NAMALWA (cell line): ENCODE results near the gene ZNF385A.
A peak's percentile ranks its signal among the peaks of the same experiment; 100 is the strongest.

Source experiments
- DNase-seq: peaks from one replicate; pipeline ENCODE4 v3.0.0-alpha.2; 2015; ENCODE audit warnings: low spot score

The ZNF385A gene

GRCh38 chr12:54384591-54385041 is at the start of gene ZNF385A:
TSS of gene ZNF385A (minus strand) at chr12:54384733. CDS start at chr12:54384514, 219 bp downstream.
- DNase-seq = peak; percentile 49

DNA sequence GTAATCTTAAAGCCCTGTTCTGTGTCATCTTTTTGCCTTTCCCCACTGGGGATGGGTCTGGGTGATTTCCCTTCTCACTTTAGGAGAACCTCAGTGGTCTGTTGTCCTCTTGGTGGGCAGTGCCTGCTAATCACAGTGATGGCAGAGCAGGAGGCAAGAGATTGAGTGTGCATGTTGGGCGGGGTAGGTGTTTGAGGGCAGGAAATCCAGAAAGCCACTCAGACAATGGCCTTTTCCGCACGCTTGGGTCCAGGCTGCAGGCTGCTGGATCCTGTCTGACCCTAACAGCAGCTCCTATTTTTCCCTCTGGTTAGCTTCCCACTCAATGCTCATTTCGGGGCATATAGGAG is 48.3 kb upstream of the ZNF385A start:
- no peak for DNase-seq

DNA sequence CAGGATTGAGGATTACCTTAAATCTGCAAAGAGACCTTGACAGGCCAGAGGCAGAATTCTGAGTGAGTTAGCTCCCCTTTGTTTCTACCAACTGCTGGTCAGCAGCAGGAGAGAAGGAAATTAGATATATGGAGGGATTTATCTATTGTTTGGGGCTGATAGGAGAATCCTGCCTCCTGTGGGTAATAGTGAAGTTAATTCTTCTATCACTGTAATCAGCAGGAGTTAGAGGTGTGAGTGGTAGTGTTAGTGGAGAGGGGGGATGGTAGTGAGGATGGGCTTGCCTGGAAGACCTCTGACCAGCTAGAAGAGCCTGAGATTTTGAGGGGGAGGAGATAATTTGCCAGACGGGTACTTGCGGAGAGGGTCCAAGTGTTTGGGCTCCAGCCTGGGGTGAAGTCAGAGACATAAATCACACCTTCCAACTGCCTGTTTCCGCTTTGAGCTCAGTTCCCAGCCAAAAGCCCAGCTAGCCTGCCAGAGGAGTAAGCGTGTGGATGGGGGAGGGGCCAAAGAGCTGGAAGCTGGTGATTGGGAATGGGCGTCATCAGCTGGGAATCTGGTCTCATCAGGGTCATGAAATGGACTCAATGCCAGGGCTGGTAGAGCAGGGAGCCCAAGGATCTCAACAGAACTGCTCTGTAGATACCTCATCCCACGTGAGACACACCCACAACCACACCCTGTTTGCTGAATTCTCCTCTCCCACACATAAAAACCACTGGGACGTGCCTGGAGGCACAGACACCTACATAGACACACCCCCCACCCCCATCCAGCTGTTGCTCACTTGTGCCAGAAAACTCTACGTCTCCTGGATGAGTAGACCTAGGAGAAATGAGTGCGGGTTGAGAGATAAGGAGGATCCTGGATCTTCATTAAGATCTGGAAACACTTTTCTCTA is 47.6 kb upstream of the ZNF385A start:
- DNase-seq = no peak

GRCh38 chr12:54430471-54431069 is 46.0 kb upstream of the ZNF385A start:
- no peak for DNase-seq

- DNase-seq = no peak
Observed at GRCh38 chr12:54429014-54429471, 44.5 kb upstream of the ZNF385A start.

GRCh38 chr12:54428050-54429013 is 43.8 kb upstream of the ZNF385A start:
- DNase-seq = no peak

GRCh38 chr12:54427106-54427505 is 42.6 kb upstream of the ZNF385A start:
- no peak for DNase-seq

DNA sequence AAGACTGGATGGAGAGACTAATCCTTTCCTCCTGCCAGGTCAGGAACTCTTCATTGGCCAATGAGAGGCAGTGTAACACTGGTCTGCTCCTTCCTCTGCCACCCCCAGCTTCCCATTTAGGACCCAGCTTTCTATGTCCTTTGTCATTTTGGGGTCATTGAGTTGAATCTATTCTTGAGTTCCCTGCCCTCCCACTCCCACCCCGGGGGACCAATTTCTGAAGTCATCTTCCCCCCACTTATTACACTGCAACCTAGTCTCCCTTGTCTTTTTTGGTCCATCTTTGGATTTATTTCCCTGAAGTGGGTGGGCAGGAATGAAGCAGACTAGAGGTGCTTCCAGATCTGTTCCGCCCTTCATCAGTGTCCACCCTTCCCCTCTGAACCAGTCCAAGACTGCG is 42.2 kb upstream of the ZNF385A start:
- no peak for DNase-seq

- no peak for DNase-seq
Observed at GRCh38 chr12:54425702-54426101, 41.2 kb upstream of the ZNF385A start.

GRCh38 chr12:54424224-54424623 is 39.7 kb upstream of the ZNF385A start:
- DNase-seq = no peak

DNA sequence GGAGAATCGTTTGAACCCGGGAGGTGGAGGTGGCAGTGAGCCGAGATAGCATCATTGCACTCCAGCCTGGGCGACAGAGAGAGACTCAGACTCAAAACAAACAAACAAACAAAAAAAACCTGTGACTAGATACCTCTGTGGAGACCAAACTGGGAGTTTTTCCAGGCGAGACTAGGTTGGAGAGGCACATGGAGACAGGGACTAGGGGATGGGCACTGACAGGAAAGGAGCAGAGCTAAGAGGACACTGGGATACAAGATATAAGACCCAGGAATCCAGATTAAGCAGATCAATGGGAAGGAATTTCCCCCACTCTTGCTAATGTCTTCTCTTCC is 39.2 kb upstream of the ZNF385A start:
- DNase-seq = no peak

GRCh38 chr12:54421879-54422250 is 37.3 kb upstream of the ZNF385A start:
- no peak for DNase-seq

DNA sequence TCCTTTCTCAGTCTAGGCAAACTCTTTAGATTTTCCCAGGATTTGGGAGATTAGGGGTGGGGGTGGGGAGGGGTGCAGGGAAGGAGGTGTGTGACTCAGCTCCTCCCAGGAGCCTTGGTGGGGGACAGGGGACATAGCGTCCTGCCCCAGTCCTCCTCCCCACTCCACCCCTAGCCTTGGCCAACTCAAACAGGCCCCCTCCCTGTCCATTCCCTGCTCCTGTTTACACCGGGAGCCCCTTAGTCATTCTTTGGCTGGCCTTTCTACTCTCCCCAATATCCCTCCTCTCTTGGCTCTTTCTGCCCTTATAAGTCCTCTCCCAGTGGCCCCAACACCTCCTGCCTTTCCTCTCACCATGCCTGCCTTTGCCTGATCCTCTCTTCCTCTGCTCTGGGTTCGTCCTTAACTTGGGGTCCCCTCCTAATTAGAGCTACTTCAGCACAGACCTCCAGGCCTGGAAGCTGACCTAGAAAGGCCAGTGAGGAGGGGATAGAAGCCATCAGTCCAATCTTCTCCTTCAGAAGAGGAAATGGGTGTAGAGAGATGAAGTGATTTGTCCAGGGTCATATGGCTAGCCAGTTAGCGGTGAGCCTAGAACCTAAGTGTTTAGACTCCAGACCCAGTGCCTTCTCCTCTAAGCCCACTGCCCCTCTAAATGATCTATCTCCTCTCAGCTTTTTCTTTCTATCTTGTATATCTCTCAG is 36.8 kb upstream of the ZNF385A start:
- no peak for DNase-seq

DNA sequence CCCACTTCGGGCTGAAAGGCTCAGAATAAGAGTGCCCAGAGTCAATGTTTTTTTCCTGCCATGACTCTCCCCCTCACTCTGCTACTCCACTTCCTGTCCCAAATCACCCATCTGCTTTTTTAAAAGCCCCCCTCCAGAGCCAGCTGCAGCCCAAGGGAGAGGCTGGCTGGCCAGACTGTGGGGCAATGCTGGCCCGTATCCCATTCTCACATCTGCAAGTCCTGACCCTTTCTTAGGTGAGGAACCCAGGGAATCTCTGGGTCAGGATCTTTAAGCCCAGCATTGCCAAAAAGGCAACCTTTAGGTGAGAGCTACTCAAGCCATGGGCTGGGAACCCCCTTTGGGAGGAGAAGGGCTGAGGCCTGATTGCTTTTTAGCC is 36.2 kb upstream of the ZNF385A start:
- DNase-seq = no peak

DNA sequence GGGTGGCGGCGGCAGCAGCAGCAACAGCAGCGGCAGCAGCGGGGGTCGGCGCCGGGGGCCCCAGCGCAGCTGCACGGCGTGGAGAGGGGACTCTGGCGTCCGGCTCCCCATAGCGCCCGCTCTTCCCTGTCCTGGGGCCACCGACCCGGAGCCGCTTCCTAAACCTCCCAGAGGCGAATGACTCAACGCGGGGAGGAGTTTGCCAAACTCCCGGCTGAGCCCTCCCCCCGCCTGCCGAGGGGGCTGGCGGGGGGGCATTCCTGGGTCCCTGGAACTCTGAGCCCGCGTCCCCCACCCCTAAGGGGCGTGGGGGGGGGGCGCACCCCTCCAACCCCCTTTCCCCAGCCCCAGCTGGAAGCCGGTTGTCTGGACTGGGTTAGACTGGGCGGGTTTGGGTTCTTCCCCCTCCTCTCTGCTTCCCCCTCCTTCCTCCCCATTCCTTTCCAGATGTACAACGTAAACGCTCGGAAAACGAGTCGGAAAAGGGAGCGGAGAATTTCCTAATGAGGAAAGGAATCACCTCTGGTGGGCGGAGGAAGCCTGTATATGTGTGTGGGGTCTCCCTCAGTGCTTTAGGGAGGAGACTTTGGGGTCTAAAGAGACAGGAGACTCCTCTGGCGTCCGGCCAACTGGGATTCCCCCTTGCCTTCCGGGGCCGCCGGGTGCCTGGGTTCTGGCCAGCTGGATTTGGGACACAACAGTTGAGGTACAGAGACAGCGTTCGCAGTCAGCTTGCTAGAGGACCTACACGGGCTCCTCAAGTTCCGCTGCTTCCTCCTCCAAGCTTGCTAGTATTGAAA is 34.8 kb upstream of the ZNF385A start, which contains the start of gene ITGA5:
TSS of gene ITGA5 (minus strand) at position 179 of the 800 bp plus-strand sequence. CDS start at position 111, 68 bp downstream.
- DNase-seq = no peak

DNA sequence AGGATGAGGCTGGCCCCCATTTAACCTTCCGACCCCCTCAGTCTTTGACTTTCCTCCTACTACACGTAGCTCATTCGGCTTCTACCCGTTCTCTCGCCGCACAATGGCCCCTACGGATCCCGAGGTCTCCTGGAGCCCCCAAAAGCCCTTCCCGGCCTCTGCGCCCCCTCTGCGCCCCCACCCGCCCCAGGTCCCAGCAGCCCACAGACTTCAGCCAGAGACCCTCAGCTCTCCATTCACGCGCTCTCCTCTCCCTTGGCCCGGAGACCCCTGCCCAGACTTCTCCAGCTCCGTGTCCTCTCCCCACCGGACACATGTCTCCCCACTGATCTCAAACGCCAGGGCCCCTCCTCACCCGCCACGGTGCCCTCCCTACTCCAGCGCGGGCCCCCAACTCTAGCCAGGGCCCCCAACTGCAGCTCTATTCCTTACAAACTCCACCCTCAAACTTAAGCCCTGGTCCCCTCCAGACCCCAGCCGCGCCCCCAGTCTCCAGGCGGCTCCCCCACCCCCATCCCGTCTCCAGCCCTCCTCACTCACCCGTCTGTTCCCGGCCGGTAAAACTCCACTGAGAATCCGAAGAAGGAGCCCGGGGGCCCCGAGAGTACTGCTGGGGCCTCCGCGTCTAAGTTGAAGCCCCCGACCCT is 34.0 kb upstream of the ZNF385A start:
- DNase-seq = no peak

- DNase-seq = no peak
Observed at GRCh38 chr12:54417712-54418440, 33.3 kb upstream of the ZNF385A start.

DNA sequence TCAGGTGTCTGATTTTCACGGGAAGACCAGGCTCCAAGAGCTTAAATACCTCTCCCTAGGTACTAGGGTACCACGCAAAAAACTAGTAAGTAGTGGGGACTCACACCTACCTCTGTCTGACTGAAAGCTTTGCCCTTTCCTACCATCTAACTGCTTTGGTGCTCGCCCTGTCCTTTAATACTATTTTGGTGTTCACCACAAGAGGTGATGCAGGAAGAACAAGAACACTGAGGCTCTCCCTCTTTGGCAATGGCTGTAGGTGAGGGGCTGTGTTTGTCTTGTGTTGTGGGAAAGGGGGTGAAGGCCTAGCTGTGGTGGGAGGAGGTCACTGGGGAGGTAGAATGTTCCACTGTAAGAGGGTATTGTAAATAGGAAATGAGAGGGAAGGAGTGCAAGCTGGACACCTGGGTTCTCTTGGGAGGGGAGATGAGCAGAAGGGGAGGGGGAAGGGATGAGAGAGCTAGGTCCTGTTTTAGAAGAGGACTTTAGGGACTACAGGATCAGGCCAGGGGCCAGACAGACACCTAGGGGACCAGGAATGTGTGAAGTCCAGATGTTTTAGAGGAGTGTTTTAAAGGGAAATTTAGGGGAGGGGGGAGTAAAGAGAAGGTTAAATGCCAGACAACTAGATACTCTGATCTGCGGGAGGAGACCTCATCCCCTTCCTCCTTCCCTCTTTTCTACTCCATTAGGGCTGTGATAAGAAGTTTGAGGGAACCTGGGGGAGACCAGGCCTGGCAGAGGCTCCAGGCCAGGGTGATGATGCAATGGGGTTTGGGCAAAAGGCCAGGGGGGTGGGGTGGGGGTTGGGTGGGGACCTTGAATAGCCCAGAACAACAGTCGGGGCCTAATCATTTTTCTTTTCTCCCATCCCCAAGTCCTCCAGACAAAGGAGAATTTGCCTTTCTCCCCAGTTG is 32.4 kb upstream of the ZNF385A start:
- no peak for DNase-seq
